Mesothelial cell of epicardium (in vitro differentiated cells): ENCODE results near the gene CHTF18. TPM values are rescaled to one million over a fixed set of nuclear protein-coding genes. Genes with fewer than 3 reads are reported as not detected.
A peak's percentile ranks its signal among the peaks of the same experiment; 100 is the strongest.

ENCODE experiments used
- DNase-seq, 2 experiments: peaks; one replicate each; pipeline ENCODE4 v3.0.0; 2021; ENCODE audit warnings: low spot score in 2 of 2; ENCODE audit not compliant: unreplicated experiment in 2 of 2
- H3K27ac Mint-ChIP-seq: 2 replicates; pipeline ENCODE4 v1.8.0; 2021; ENCODE audit warnings: mixed read lengths
- H3K27me3 Mint-ChIP-seq: 2 replicates; pipeline ENCODE4 v1.8.0; 2021; ENCODE audit warnings: low read depth, mixed read lengths
- H3K36me3 Mint-ChIP-seq: 2 replicates; pipeline ENCODE4 v1.8.0; 2021; ENCODE audit warnings: mixed read lengths
- H3K4me1 Mint-ChIP-seq: 2 replicates; pipeline ENCODE4 v1.8.0; 2021; ENCODE audit warnings: mixed read lengths
- H3K4me3 Mint-ChIP-seq: 2 replicates; pipeline ENCODE4 v1.8.0; 2021; ENCODE audit warnings: mild to moderate bottlenecking, moderate library complexity, mixed read lengths
- H3K9me3 Mint-ChIP-seq: 2 replicates; pipeline ENCODE4 v1.8.0; 2021; ENCODE audit warnings: mixed read lengths
- total RNA-seq: library from RNA; stranded (reverse); gene quantifications from 3 replicates; pipeline ENCODE4 v1.2.1, GENCODE V29; 2021
- TF ChIP-seq, protein P1 (sequence below): fragments of 200-600 bp; sonication (generic); IDR thresholded peaks from one replicate; pipeline ENCODE4 v1.5.0; 2021; ENCODE audit warnings: antibody characterized with exemption; ENCODE audit not compliant: unreplicated experiment

CHTF18 gene
- total RNA-seq, 1 donor from 2014 or later = 89.2 TPM

DNA sequence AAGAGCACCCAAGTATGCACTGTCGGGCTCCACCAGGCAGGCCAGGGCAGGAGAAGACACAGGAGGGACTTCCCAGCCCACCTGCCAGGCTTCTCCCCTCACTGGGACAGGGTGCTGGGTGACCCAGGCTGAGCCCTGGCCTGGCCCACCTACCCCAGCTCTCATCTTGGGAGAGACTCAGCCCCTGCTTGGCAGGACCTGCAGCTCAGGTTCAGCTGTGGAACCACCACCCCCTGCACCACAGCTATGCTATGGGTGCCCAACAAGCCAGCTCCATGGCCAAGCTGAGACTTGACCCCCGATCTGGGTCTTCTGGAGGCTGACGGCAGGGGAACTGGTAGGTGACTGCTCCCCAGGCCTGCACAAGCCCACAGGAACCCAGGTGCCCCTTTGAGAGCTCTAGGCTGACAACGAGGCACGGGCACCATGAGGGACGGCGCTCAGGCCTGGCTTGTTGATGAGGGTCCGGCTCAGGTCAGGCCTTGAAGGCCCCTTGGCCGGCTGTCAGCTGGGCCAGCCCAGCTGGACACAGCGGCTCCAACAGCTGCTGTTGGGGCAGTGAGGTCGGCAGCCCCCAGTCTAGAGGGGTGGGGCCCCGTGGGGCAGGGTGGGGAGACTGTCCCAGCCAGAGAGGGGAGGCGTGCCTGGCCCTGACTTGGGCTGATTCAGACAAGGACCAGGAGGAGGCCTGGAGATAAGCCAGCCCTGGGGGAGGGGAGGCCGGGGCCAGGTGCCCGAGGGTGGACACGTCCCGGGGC lies 4.8 kb upstream of the CHTF18 start:
- Mint-ChIP-seq H3K27me3 (peaks cover 6% of the 10 kb centered on the region), H3K4me3 (no peak overlapping the region), H3K36me3 (no peaks in the 10 kb centered on the region), H3K4me1 (peaks cover 2% of the 10 kb centered on the region), H3K27ac (no peak overlapping the region), H3K9me3 (no peaks in the 10 kb centered on the region)
- TF ChIP-seq, protein P1, sequence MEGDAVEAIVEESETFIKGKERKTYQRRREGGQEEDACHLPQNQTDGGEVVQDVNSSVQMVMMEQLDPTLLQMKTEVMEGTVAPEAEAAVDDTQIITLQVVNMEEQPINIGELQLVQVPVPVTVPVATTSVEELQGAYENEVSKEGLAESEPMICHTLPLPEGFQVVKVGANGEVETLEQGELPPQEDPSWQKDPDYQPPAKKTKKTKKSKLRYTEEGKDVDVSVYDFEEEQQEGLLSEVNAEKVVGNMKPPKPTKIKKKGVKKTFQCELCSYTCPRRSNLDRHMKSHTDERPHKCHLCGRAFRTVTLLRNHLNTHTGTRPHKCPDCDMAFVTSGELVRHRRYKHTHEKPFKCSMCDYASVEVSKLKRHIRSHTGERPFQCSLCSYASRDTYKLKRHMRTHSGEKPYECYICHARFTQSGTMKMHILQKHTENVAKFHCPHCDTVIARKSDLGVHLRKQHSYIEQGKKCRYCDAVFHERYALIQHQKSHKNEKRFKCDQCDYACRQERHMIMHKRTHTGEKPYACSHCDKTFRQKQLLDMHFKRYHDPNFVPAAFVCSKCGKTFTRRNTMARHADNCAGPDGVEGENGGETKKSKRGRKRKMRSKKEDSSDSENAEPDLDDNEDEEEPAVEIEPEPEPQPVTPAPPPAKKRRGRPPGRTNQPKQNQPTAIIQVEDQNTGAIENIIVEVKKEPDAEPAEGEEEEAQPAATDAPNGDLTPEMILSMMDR = no peak
- no peak for DNase-seq

DNA sequence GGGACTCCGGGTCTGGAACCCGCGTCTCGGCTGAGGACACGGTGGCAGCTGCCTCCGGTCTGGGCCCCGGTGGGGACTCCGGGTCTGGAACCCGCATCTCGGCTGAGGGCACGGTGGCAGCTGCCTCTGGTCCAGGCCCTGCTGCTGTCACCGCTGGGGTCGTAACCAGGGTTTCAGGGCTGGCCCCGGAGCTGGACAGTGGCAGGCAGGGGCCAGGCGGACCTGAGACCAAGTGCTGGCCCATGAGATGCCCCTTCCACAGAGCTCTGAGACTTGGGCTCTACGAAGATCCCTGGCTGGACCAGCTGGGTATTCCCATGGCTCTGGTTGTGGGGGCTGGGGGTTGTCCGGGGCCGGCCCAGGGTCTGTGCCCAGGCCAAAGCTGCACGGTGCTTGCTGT lies 4.0 kb upstream of the CHTF18 start:
- peaks cover 2% of the 10 kb centered on the region for H3K4me1 Mint-ChIP-seq
- H3K36me3 Mint-ChIP-seq = no peaks in the 10 kb centered on the region
- no peak overlapping the region for H3K4me3 Mint-ChIP-seq
- peaks cover 6% of the 10 kb centered on the region for H3K27me3 Mint-ChIP-seq
- no peaks in the 10 kb centered on the region for H3K9me3 Mint-ChIP-seq
- no peak overlapping the region for H3K27ac Mint-ChIP-seq
- DNase-seq = no peak
- TF ChIP-seq, protein P1 = no peak

DNA sequence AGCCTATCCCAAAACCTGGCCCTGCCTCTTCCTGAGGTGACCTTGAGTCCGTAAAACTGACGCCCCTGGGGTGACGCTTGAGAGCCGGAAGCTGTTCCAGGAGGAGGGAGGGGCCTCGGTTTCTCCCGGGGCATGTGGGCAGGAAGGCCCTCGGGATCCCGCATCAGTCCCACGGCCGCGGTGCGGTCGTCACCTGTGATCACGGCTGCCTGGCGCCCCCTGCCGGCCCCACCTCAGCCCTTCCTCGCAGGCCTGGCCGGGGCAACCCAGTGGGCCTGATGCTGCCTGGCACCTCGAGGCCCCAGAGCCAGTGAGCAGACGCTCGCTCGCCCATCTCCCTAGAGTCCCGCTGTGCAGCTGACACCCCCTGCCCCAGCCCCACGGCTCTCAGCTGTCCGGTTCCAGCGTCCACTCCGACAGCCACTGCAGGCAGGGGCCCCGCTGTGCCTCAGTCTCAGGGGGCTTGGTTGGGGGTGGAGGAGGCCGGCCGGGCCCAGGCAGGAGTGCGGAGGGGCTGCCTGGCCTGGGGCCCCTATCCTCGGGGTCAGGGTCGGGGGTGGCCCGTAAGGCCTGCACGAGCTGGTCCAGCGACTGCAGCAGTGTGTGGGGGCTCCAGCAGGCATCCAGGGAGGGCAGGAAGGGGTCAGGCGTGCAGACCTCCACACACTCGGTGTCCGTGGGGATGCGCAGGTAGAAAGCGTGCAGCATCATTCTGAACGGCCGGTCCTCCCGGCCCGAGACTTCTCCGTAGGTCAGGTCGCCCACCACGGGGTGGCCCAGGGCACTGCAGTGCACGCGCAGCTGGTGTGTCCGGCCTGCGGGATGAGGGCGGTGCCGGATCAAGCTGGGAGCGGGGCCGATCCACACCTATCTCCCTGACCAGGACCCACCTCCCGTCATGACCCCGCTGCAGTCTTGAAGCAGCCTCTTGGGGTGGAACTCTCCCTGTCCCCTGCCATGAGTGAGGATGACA lies 2.6 kb upstream of the CHTF18 start:
- no peaks in the 10 kb centered on the region for H3K36me3 Mint-ChIP-seq
- H3K27me3 Mint-ChIP-seq = no peaks in the 10 kb centered on the region
- H3K4me3 Mint-ChIP-seq = peak overlapping the region; percentile 56
- TF ChIP-seq, protein P1 = peak; percentile 87
- peak overlapping the region; percentile 43 for H3K27ac Mint-ChIP-seq
- H3K4me1 Mint-ChIP-seq = peaks cover 2% of the 10 kb centered on the region
- H3K9me3 Mint-ChIP-seq = no peaks in the 10 kb centered on the region
- DNase-seq = peak; percentile 72 to 85

DNA sequence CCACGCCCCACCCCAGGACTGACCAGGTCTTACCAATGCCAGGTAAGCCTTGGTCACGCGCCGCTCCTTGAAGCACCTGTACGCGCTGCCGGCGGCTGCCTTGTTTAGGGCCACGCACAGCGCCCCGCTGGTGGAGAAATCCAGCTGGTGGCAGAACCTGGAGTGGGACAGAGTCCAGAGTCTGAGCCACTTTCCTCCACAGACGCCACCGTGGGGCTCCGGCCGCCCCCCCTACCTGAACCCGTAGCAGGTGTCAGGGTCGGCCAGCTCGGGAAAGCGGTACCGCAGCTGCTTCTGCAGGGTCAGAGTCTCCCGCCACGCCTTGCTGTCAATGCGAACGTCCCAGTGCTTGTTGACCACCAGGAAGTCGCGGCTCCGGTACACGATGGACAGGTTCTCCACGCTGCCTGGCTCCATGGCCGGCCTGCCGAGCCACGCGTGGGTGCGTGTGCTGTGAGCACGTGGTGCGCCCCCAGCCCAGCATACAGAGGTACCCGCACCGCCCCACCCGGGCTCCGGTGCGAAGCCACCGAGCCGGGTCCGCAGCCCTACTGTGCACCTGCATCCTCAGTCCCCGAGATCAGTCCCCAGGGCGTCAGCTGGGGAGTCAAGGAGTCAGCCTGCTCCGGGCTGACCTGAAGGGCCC lies 976 bp upstream of the CHTF18 start:
- H3K4me3 Mint-ChIP-seq = peak overlapping the region; percentile 82
- no peaks in the 10 kb centered on the region for H3K9me3 Mint-ChIP-seq
- DNase-seq = no peak
- peaks cover 2% of the 10 kb centered on the region for H3K4me1 Mint-ChIP-seq
- H3K36me3 Mint-ChIP-seq = peaks cover 10% of the 10 kb centered on the region
- TF ChIP-seq, protein P1 = no peak
- peak overlapping the region; percentile 75 for H3K27ac Mint-ChIP-seq
- no peaks in the 10 kb centered on the region for H3K27me3 Mint-ChIP-seq

DNA sequence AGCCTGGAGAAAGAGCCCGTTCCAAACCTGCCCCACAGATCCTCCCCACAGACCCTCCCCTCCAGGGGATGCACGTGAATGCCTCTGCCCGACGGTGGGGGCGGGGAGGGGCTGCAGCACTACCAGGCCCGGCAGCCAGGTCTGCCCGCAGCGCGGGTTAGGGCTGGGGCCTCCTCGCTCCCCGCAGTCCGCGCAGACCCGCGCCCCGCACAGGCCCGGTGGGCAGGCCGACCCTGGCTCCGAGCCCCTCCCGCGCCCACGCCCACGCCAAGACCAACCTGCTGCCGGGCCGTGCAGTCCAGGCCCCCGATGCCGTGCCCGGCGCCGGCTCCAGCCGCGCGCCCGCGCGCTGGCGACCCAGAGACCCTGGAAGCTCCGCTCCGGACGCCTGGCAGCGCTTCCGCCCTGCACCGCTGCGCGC lies 432 bp upstream of the CHTF18 start, which contains the start of gene RPUSD1:
TSS of gene RPUSD1 (minus strand) at position 404 of the 421 bp plus-strand sequence. CDS start 644 bp downstream, outside the sequence.
- Mint-ChIP-seq H3K36me3 (peaks cover 10% of the 10 kb centered on the region), H3K27me3 (no peaks in the 10 kb centered on the region), H3K27ac (peak within 1 kb of the TSS; percentile 75), H3K9me3 (no peaks in the 10 kb centered on the region), H3K4me1 (peaks cover 2% of the 10 kb centered on the region), H3K4me3 (peak within 1 kb of the TSS; percentile 82)
- TF ChIP-seq, protein P1 = no peak
- DNase-seq = peak in 1 of 2 experiments; percentile 63
